Loucy (cell line): ENCODE data around the gene CYP3A4.

Source experiments
- CTCF ChIP-seq: fragments of 200-600 bp; sonication (generic); conservative IDR thresholded peaks from 2 replicates; pipeline ENCODE4 v1.5.1; 2014; ENCODE audit warnings: mild to moderate bottlenecking, antibody characterized with exemption, low read length
- EZH2phosphoT487 ChIP-seq: fragments of 200-600 bp; IDR thresholded peaks from 2 replicates; pipeline ENCODE4 v1.6.1; 2018; ENCODE audit warnings: antibody characterized with exemption, mild to moderate bottlenecking, moderate library complexity, borderline replicate concordance

GRCh38 chr7:99729486-99730237 lies 54.3 kb downstream of the CYP3A4 start:
- TF ChIP-seq CTCF (no peak), EZH2phosphoT487 (no peak)
